GM18526 (cell line): ENCODE results near the gene RHBDF2.

Source experiments
- POLR2A ChIP-seq: IDR thresholded peaks from 3 replicates; pipeline ENCODE4 v1.6.1; 2011; ENCODE audit not compliant: insufficient read length; ENCODE audit errors: extremely low read depth

RHBDF2 gene

DNA sequence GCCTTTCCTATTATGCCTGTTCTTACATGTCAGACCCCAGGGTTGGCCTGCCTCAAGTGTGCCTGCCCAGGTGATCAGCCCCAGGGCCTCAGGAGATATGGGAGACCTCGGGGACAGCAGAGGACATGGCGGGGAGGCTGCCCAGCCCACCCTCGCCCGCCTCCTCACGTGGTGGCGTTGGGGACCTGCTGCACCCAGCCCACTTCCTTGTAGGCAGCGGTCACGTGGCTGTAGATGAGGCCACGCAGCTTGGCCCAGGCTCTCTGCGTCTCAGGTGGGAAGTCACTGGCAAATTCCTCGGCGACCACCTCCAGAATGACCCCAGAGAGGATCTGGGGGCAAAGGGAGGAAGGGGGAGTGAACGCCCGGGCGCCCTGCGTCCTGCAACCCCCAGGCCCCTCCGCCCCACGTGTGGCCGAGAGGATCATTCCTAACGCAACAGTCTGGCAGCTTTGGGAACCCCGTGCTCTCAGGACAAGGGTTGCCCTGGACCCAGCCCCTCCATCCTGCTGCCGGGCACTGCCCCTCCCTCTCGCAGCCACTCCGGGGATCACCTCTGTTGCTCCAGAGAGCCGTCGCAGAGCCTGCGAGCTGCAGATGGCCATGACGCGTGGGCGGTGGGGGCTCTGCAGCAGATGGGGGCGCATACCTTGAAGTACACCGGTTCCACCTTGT lies 29.7 kb upstream of the RHBDF2 start:
- TF ChIP-seq POLR2A: no peak

DNA sequence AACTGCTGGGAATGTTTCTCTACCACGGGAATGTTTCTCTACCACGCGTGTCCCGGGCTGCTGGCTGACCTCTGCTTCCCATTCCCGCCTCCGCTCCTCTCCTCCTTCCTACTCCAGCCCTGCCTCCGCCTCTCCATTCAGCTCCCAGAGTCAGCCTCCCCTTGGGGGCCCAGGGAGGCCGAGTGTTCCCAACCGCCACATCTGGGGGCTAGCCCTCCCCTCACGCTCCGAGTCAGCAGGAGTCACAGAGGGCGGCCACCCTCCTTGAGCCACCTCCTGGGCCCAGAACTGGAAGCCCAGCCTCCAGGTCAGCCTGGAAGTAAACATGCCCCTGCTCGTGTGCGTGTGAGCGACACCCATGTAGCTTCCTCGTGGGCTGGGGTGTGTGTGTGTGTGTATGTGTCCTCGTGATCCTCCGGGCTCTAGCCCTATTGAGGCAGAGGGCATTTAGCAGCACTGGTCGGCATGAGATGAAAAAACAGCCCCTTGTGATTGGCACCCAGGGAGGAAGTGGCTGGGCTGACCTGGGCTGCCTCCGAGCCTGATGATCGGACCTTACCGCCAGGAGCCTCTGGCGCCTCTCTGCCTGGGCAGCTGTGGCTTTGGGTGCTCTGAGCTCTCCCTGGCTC lies 29.0 kb upstream of the RHBDF2 start:
- no peak for TF ChIP-seq POLR2A

DNA sequence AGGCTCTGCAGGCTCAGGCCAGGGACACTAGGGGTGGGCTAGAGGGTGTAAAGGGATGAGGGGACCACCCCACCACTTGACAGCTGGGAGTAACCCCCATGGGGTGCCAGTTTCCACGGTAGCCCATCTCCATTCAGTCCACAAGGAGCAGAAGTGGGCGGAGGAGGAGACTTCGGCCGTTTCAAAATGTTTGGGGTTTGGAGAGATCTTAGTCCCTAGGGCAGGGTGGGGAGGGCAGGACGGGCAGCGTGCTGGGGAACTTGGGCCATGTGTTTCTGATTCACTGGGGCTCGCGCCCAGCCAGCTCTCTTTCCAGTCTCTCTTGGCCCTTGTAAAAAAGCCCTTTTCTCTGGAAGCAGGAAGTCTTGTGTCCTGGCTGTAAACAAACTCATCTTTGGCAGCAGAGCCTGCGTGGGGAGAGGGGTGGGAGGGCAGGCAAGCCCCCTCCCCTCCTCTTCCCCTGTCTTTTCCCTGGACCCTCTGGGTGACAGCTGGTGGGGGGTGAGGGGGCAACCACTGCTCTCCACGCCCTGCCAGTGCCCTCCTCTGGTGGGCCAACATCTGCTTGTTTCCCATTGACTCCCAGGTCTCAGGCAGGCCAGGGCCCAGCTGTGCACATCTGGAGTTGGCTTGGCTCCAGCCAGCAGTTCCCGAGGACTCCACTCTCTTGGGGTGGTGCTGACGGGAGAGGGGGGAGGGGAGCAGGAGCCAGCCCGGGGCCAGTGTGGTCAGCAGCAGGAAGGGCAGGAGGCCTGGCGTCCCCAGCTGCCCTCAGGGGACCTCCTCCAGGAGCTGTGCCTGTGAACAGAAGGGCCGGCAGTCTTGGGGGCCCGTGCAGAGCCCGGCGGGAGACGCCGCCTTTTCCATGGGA lies 28.2 kb upstream of the RHBDF2 start:
- TF ChIP-seq POLR2A: no peak

DNA sequence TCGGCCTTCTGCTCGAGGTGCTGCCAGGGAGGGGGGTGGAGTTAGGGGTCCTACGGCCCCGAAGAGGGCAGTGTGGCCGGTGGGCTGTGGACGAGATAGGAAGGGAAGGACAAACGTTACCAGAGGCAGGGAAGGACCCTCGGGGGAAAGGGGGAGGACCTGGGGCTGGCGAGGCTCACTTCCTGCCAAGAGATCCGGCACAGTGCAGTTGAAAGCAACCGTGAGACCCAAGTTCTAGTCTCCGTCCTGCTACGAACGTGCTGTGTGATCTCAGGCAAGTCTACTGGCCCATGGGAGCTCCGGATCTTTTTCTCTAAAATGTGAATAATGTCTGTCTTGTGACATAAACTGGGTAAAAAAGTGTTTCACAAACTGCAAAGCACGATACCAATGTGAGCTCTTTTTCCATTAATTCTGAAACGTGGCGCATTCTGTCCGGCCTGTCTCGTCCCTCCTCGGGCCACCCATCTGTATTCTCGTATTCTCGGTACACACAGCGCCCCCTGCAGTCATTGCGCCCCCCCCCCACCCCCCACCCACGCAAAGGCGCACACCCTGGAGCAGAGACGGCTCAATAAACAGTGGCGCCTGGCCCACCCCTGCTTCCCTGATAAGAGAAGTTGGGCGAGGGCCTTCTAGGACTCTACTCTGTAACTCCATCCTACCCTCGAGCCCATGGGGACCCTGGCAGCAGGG lies 27.5 kb upstream of the RHBDF2 start:
- TF ChIP-seq POLR2A: peak; percentile 0

DNA sequence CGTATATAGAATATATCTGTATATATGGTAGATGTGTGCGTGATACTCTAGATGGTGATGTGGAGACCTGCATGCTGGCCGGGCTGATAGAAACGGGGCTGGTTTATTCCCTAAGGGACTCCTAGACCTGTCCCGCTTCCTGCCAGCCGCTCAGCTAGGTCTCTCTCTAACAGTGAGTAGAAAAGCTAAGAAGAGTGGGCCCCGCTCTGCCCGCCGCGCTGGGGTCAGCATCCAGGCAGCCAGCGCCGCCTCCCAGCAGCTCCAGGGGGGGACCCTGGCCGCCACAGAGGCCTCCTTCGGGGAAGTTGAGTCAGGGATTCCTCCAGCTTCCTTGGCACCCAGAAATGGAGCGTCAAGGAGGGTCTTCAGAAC lies 26.9 kb upstream of the RHBDF2 start:
- TF ChIP-seq POLR2A: peak; percentile 10

DNA sequence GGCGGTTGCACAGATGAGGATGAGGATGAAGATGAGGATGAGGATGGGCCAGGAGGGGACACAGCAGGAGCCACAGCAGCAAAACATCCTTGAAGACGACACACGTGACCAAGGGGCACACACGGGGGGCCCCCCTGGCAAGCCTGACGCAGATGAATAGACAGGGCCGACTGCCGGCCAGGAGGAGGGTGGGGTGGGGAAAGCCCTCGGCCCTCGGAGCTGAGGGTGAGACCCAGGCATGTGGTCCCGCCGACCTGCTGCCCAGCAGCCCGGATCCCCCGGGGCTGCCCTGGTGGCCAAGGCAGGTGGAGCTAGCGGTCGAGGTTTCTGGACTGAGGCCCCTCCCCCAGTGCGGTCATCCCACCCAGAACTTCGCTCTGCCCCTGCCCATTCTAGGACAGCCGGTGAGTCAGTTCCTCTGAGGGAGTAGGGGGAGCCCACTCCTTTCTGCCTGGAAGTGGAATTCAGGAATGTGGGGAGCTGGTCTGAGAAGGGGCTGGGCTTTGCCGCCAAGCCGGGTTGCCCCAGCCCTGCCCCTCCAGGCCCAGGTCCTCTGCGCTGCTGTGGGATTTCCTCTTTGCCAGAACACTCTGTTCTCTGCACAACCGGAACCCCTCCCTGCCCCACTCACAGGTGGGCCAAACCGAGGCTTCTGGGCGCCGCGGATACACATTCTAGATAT lies 26.3 kb upstream of the RHBDF2 start:
- no peak for TF ChIP-seq POLR2A

DNA sequence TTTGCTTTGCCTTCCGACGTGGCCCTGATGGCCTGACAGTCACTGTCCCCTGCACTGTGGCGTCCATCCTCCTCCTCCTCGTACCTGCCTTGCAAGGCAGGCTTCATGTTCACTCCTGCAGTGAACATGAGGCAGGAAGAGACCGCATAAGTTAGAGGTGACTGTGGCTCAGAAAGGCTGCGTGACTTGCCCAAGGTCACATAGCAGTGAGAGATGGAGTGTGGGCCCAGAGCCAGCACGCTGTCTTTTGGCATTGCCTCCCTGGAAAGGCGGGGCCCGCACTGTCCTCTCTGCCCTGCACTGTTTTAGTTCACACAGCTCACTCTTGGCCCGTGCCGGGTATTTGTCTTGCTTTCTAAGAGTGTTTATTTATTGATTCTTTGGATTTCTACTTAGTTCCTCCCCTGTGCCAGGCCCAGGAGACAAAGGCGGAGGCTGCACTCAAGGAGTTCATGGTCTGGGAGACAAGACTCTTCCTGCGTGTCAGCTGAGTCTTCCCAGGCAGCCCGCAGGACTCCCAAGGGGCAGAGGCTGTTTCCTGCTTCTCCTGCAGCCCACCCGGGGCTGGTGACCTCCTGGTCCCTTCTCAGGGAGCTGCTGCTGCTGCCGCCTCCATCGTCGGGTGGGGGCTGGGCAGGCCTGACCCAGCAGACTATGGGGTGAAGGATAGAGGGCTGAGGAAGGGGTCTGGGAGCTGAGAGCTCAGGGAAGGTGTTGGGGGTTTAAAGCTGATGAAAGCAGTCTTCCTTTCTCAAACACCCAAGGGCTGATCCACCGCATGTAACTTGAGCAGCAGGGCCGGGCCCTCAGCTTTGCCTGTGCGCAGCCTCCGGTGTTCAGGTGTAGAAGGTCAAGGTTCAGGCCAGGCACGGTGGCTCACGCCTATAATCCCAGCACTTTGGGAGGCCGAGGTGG lies 23.6 kb upstream of the RHBDF2 start:
- no peak for TF ChIP-seq POLR2A

DNA sequence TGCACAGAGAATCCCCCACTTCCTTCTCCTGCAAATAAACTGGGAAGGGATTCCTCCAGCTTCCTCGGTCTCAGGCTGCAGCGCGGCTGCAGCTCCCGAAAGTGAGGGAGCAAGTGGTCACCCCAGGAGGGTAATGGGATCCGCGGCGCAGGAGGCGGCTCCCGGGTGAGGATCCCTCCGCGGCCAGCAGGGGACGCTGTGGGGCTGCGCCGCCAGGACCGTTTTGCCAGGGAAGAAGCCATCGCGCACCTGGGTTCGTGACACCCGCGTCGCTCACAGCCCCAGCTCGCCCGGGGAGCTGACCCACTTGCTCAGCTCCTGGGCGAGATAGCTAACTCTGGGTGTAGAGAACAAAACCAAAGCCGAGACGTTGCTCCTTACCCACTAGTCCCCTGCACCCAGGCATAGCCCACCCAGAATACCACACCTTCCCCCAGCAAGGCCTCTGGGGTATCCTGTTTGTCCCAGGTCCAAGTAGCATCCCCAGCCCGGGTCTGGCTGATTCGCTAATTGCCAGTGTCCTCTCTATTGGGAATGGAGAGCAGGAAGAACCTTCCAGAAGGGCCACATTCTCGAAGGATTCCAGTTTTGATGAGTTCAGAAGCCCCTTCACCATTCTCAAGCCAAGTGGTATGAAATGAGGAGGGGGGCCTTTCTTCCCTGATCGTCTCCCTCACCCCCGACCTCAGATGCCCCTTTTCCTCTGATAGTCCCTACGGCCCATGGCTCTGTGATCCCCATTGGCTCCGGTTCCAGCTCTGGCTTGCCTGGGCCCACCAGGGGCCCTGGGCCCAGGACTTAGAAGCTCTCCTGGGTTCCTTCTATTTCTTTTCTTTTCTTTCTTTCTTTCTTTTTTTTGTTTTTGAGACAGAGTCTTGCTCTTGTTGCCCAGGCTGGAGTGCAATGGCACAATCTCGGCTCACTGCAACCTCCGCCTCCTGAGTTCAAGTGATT lies 22.1 kb upstream of the RHBDF2 start:
- no peak for TF ChIP-seq POLR2A

DNA sequence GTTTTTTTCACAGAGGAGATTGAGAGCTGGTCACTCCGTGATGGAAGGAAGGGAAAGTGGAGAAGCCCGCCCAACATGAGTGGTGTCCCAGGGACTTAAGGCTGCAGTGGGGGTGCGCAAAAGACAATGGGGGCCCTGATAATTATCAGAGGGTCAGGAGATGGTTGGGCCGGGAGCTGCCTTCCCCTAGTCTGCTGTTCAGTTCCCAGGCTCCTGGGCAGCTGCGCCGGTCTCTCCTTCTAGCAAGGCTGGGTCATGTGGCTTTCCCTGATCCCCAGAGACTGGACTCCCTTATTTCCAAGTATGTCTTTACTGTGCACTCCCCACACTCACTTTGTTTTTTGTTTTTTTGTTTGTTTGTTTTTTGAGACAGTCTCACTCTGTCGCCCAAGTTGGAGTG lies 20.0 kb upstream of the RHBDF2 start:
- no peak for TF ChIP-seq POLR2A

DNA sequence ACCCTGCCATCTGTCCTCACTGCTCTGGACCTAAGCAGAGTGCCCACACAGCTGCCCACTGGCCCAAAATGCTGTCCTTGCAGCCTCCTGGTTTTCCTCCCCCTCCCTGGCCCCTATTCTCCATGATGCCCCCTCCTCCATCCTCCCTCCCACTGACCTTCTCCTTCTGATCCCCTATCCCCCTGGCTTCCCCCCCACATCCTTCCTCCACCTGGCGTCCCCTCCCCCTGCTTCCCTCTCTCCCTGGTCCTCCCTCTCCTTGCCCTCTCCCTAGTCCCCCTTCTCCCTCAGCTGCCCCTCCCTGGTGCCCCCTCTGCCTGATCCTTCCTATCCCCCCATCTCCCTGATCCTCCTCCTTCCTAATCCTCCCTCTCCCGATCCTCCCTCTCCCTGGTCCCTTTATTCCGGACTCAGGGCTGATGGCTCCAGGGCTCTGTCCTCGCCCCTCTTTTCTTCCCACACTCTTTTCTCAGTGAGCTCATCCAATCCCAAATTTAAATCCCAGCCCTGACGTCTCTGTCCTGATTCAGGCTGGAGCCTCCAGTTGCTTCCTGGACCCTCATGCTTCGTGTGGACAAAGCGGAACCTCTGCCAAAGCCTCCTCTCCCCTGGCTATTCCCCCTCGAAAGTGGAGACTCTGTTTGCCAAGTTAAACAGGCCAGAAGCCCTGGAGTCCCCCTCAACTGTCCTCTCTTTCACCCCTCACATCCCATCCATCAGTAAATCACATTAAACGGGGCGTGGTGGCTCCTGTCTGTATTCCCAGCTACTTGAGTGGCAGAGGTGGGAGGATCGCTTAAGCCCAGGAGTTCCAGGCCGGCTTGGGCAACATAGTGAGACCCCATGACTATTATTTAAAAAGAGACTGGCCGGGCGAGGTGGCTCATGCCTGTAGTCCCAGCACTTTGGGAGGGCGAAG lies 18.1 kb upstream of the RHBDF2 start:
- TF ChIP-seq POLR2A: no peak

DNA sequence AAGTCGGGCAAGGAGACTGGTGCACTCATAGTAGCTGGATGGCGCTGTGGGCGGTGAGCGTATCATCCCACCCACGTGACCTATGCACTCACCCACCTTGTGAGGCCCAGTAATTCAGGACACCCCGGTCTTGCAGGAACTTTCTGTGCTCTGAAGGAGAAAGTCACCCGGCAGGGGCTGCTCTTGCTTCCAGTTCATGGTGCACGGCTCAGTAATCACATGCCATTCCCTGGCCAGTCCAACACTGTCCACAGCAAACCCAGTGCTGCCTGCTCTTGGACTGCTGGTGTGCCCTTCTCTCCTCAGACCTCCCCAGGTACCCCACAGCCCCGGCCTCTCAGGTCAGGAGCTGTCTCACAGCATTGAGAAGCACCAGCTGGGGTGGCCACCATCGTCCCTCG lies 16.4 kb upstream of the RHBDF2 start:
- TF ChIP-seq POLR2A: no peak
